ENCODE measurements around the gene SH3PXD2B.

Gene SH3PXD2B

GRCh38 chr5:172454358-172455086 lies at the start of gene SH3PXD2B:
Gene SH3PXD2B, minus strand, starts transcription at chr5:172454525. Its CDS starts 173 bp downstream, at chr5:172454352.
- DNase-seq: peak; percentile 36

- no peak for DNase-seq
Observed at GRCh38 chr5:172502969-172503368, 48.6 kb upstream of the SH3PXD2B start.

- no peak for DNase-seq
Observed at GRCh38 chr5:172502410-172502809, 48.1 kb upstream of the SH3PXD2B start.

- no peak for DNase-seq
Observed at GRCh38 chr5:172501708-172502320, 47.5 kb upstream of the SH3PXD2B start.

- DNase-seq: no peak
Observed at GRCh38 chr5:172499287-172499686, 45.0 kb upstream of the SH3PXD2B start.

GRCh38 chr5:172498431-172499129 lies 44.3 kb upstream of the SH3PXD2B start:
- no peak for DNase-seq

- no peak for DNase-seq
Observed at GRCh38 chr5:172497591-172498255, 43.4 kb upstream of the SH3PXD2B start.

- no peak for DNase-seq
Observed at GRCh38 chr5:172496671-172497371, 42.5 kb upstream of the SH3PXD2B start.

- no peak for DNase-seq
Observed at GRCh38 chr5:172494630-172495505, 40.5 kb upstream of the SH3PXD2B start.

- no peak for DNase-seq
Observed at GRCh38 chr5:172493906-172494305, 39.6 kb upstream of the SH3PXD2B start.

GRCh38 chr5:172493461-172493860 lies 39.1 kb upstream of the SH3PXD2B start:
- no peak for DNase-seq

- no peak for DNase-seq
Observed at GRCh38 chr5:172493002-172493401, 38.7 kb upstream of the SH3PXD2B start.

- no peak for DNase-seq
Observed at GRCh38 chr5:172492097-172492840, 37.9 kb upstream of the SH3PXD2B start.

GRCh38 chr5:172491481-172491880 lies 37.2 kb upstream of the SH3PXD2B start:
- no peak for DNase-seq

GRCh38 chr5:172490514-172491461 lies 36.5 kb upstream of the SH3PXD2B start:
- no peak for DNase-seq

GRCh38 chr5:172488221-172488620 lies 33.9 kb upstream of the SH3PXD2B start:
- DNase-seq: no peak

GRCh38 chr5:172487671-172488070 lies 33.3 kb upstream of the SH3PXD2B start:
- no peak for DNase-seq

- no peak for DNase-seq
Observed at GRCh38 chr5:172486912-172487311, 32.6 kb upstream of the SH3PXD2B start.

GRCh38 chr5:172486451-172486850 lies 32.1 kb upstream of the SH3PXD2B start:
- DNase-seq: no peak
